GM12873 (cell line): ENCODE results near the gene TAF10.

Experiments
- TF ChIP-seq, protein P1 (sequence below): IDR thresholded peaks from 2 replicates; pipeline ENCODE4 v1.5.1; 2012; ENCODE audit warnings: low read depth, mild to moderate bottlenecking, moderate library complexity, low read length, control low read depth; ENCODE audit not compliant: insufficient read depth; ENCODE audit errors: missing control alignments

The TAF10 gene

DNA sequence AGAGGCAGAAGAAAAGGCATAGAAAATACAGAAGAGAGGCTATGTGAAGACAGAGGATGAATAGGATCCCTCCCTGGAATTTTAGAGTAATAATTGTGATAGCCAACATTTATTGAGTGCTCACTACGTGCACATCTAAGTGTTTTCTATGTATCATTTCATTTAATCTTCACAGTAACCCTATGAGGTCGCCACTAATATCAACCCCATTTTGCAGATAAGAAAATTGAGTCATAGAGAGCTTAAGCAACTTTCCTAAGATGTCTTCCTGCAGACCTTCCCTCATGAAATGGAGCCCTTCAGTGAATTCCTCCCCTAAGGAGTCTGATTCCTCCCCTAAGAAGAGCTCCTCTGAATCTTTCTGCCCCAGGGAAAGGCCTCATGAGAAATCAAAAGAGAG, 46.7 kb downstream of the TAF10 start:
- TF ChIP-seq, protein P1, sequence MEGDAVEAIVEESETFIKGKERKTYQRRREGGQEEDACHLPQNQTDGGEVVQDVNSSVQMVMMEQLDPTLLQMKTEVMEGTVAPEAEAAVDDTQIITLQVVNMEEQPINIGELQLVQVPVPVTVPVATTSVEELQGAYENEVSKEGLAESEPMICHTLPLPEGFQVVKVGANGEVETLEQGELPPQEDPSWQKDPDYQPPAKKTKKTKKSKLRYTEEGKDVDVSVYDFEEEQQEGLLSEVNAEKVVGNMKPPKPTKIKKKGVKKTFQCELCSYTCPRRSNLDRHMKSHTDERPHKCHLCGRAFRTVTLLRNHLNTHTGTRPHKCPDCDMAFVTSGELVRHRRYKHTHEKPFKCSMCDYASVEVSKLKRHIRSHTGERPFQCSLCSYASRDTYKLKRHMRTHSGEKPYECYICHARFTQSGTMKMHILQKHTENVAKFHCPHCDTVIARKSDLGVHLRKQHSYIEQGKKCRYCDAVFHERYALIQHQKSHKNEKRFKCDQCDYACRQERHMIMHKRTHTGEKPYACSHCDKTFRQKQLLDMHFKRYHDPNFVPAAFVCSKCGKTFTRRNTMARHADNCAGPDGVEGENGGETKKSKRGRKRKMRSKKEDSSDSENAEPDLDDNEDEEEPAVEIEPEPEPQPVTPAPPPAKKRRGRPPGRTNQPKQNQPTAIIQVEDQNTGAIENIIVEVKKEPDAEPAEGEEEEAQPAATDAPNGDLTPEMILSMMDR = no peak

DNA sequence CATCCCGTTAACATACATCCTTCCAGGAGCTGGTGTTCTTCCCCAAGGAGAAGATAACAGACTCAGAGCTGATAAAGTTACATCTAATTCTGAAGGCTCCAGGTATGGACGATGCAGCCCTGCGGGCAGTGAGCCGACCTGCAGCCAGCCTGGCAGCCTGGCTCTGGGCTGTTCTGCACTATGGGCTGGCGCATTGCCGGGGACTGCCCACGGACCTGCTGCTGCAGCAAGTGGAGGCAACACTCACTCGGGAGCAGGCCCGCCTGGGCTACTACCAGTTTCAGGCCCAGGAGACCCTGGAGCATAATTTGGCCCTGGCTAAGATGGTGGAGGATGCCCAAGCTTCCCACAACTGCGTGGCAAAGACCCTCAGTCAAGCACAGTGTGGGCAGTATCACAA, 48.3 kb downstream of the TAF10 start:
- TF ChIP-seq, protein P1 = no peak

DNA sequence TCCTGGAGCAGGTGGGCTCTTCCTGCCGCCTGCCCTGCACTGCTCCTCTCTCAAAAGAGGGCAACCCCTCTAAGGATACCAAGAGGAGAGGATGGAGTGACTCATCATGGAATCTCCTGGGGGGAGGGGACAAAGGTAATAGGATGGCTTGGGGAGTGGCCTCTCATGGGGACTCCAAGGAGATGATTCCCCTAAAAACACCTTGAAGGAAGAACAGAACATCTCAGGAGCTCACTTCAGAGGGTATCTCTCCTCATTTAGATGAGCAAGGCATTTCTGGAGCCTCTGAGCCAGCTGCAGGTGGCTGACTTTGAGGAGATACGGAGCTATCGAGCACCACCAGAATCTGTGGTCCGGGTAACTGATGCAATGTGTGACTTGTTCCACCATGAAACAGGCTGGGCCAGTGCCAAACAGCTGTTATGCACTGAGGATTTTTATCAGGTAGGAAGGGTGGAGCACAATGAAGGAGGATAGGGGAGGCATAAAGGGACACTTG, 48.8 kb downstream of the TAF10 start:
- TF ChIP-seq, protein P1 = no peak

DNA sequence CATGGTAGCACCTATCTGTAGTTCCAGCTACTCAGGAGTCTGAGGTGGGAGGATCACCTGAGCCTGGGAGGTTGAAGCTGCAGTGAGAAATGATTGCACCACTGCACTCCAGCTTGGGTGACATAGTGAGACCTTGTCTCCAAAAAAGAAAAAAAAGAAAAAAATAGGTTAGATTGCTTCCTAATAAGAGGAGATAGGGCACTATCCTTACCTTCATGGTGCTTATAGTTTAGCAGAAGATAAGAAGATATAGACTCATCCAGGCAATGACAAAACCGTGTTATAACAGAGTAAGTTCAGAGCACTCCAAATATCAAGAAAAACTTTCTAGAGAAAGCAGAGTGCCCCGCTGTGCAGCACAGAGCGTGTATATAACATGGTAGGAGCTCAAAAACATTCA, 50.7 kb downstream of the TAF10 start:
- TF ChIP-seq, protein P1 = no peak
